DOHH2 (cell line): ENCODE measurements around the gene FSTL1.

Source experiments
- CTCF ChIP-seq: fragments of 200-600 bp; sonication (generic); IDR thresholded peaks from one replicate; pipeline ENCODE4 v1.5.1; 2014; ENCODE audit warnings: antibody characterized with exemption, mild to moderate bottlenecking, low read depth, low read length; ENCODE audit not compliant: poor library complexity, severe bottlenecking
- EZH2phosphoT487 ChIP-seq: fragments of 200-600 bp; sonication (generic); IDR thresholded peaks from 2 replicates; pipeline ENCODE4 v1.6.1; 2017; ENCODE audit warnings: borderline replicate concordance, mild to moderate bottlenecking, antibody characterized with exemption, low read length, moderate library complexity, mixed read lengths

GRCh38 chr3:120410541-120410940, 40.3 kb downstream of the FSTL1 start:
- TF ChIP-seq CTCF (no peak), EZH2phosphoT487 (no peak)
